D721Med (cell line): Measurements from ENCODE around the gene VAMP8.

Experiments
- DNase-seq: peaks from one replicate; pipeline ENCODE4 v3.0.0; 2011; ENCODE audit warnings: low spot score; ENCODE audit not compliant: insufficient read length
- FAIRE-seq: peaks from 2 replicates; lab custom pipeline; 2011; peaks lifted over from hg19 to GRCh38; lab: Jason Lieb, UNC
- CTCF ChIP-seq: IDR thresholded peaks from 2 replicates; pipeline ENCODE4 v1.5.1; 2012; ENCODE audit warnings: mild to moderate bottlenecking, control low read depth; ENCODE audit not compliant: insufficient read depth; ENCODE audit errors: missing control alignments

VAMP8 gene

GRCh38 chr2:85575739-85576138 is 1.6 kb upstream of the VAMP8 start:
- DNase-seq (no peak), FAIRE-seq (no peak)
- no peak for TF ChIP-seq CTCF

GRCh38 chr2:85577063-85577385 is 362 bp upstream of the VAMP8 start:
- FAIRE-seq = no peak

GRCh38 chr2:85578243-85579180 is 1.1 kb downstream of the VAMP8 start:
- DNase-seq (no peak), FAIRE-seq (no peak)
- no peak for TF ChIP-seq CTCF

More at GRCh38 chr2:85577063-85577385, 362 bp upstream of the VAMP8 start:
- TF ChIP-seq CTCF = no peak
- DNase-seq = no peak

GRCh38 chr2:85579266-85579935 is 2.0 kb downstream of the VAMP8 start:
- no peak for TF ChIP-seq CTCF
- no peak for FAIRE-seq
- no peak for DNase-seq

GRCh38 chr2:85580206-85580605 is 2.8 kb downstream of the VAMP8 start:
- TF ChIP-seq CTCF = no peak
- no peak for DNase-seq
- FAIRE-seq = no peak

- FAIRE-seq (no peak), DNase-seq (no peak)
- no peak for TF ChIP-seq CTCF
Measured at GRCh38 chr2:85582492-85582891, 5.1 kb downstream of the VAMP8 start.
